Measurements from ENCODE around the gene SLC25A45. TPM values are rescaled to one million over a fixed set of nuclear protein-coding genes. Genes with fewer than 3 reads are reported as not detected.

The SLC25A45 gene
- polyA plus RNA-seq, 2 donors, result 2.4 to 6.0 TPM

- Histone ChIP-seq H3K36me3 (ENCODE audit: control insufficient read depth in 2 of 2, insufficient read depth in 2 of 2, low read length in 1 of 2) (peaks cover 19 to 48% of the 10 kb centered on the region in 2 donors), H3K27me3 (ENCODE audit: control insufficient read depth in 1 of 2, insufficient read depth in 2 of 2, low read length in 2 of 2) (no peaks in the 10 kb centered on the region), H3K4me1 (ENCODE audit: control insufficient read depth in 2 of 2, insufficient read depth in 2 of 2, low read length in 1 of 2) (no peaks in the 10 kb centered on the region), H3K9me3 (ENCODE audit: control insufficient read depth in 2 of 2, insufficient read depth in 1 of 2, low read depth in 1 of 2, low read length in 1 of 2) (no peaks in the 10 kb centered on the region), H3K27ac (ENCODE audit: low read depth in 2 of 2, low read length in 1 of 2) (peak overlapping the region in 1 of 2 donors; percentile 42), H3K4me3 (ENCODE audit: low read depth in 1 of 2, low read length in 2 of 2) (no peak overlapping the region)
- 75 to 77% methylated on average over 13 of the region's 13 CpGs for WGBS, 2 donors
Measured at GRCh38 chr11:65404210-65404609, 21.8 kb upstream of the SLC25A45 start.

GRCh38 chr11:65403607-65404121 lies 21.2 kb upstream of the SLC25A45 start:
- Histone ChIP-seq H3K4me3 (ENCODE audit: low read depth in 1 of 2, low read length in 2 of 2) (no peak overlapping the region), H3K27me3 (ENCODE audit: control insufficient read depth in 1 of 2, insufficient read depth in 2 of 2, low read length in 2 of 2) (no peaks in the 10 kb centered on the region), H3K27ac (ENCODE audit: low read depth in 2 of 2, low read length in 1 of 2) (peak overlapping the region in 1 of 2 donors; percentile 42), H3K4me1 (ENCODE audit: control insufficient read depth in 2 of 2, insufficient read depth in 2 of 2, low read length in 1 of 2) (no peaks in the 10 kb centered on the region), H3K36me3 (ENCODE audit: control insufficient read depth in 2 of 2, insufficient read depth in 2 of 2, low read length in 1 of 2) (peaks cover 19 to 46% of the 10 kb centered on the region in 2 donors), H3K9me3 (ENCODE audit: control insufficient read depth in 2 of 2, insufficient read depth in 1 of 2, low read depth in 1 of 2, low read length in 1 of 2) (no peaks in the 10 kb centered on the region)
- WGBS, 2 donors, result 76 to 77% methylated on average over 10 to 12 of the region's 12 CpGs

GRCh38 chr11:65402790-65403189 lies 20.3 kb upstream of the SLC25A45 start:
- H3K9me3 ChIP-seq (ENCODE audit: control insufficient read depth in 2 of 2, insufficient read depth in 1 of 2, low read depth in 1 of 2, low read length in 1 of 2), result no peaks in the 10 kb centered on the region
- H3K27me3 ChIP-seq (ENCODE audit: control insufficient read depth in 1 of 2, insufficient read depth in 2 of 2, low read length in 2 of 2), result no peaks in the 10 kb centered on the region
- no peaks in the 10 kb centered on the region for H3K4me1 ChIP-seq (ENCODE audit: control insufficient read depth in 2 of 2, insufficient read depth in 2 of 2, low read length in 1 of 2)
- no peak overlapping the region for H3K4me3 ChIP-seq (ENCODE audit: low read depth in 1 of 2, low read length in 2 of 2)
- no peak overlapping the region for H3K27ac ChIP-seq (ENCODE audit: low read depth in 2 of 2, low read length in 1 of 2)
- WGBS, 2 donors, result 82 to 85% methylated on average over 2 of the region's 2 CpGs
- peaks cover 24 to 51% of the 10 kb centered on the region in 2 donors for H3K36me3 ChIP-seq (ENCODE audit: control insufficient read depth in 2 of 2, insufficient read depth in 2 of 2, low read length in 1 of 2)

GRCh38 chr11:65401803-65402248 lies 19.4 kb upstream of the SLC25A45 start:
- 70 to 73% methylated on average over 10 of the region's 10 CpGs for WGBS, 2 donors
- Histone ChIP-seq H3K27ac (ENCODE audit: low read depth in 2 of 2, low read length in 1 of 2) (no peak overlapping the region), H3K27me3 (ENCODE audit: control insufficient read depth in 1 of 2, insufficient read depth in 2 of 2, low read length in 2 of 2) (no peaks in the 10 kb centered on the region), H3K36me3 (ENCODE audit: control insufficient read depth in 2 of 2, insufficient read depth in 2 of 2, low read length in 1 of 2) (peaks cover 24 to 59% of the 10 kb centered on the region in 2 donors), H3K9me3 (ENCODE audit: control insufficient read depth in 2 of 2, insufficient read depth in 1 of 2, low read depth in 1 of 2, low read length in 1 of 2) (no peaks in the 10 kb centered on the region), H3K4me3 (ENCODE audit: low read depth in 1 of 2, low read length in 2 of 2) (no peak overlapping the region), H3K4me1 (ENCODE audit: control insufficient read depth in 2 of 2, insufficient read depth in 2 of 2, low read length in 1 of 2) (no peaks in the 10 kb centered on the region)

- H3K4me3 ChIP-seq (ENCODE audit: low read depth in 1 of 2, low read length in 2 of 2), result no peak overlapping the region
- WGBS, 2 donors, result 77% methylated on average over 13 to 16 of the region's 16 CpGs
- H3K27ac ChIP-seq (ENCODE audit: low read depth in 2 of 2, low read length in 1 of 2), result no peak overlapping the region
- peaks cover 24 to 65% of the 10 kb centered on the region in 2 donors for H3K36me3 ChIP-seq (ENCODE audit: control insufficient read depth in 2 of 2, insufficient read depth in 2 of 2, low read length in 1 of 2)
- no peaks in the 10 kb centered on the region for H3K4me1 ChIP-seq (ENCODE audit: control insufficient read depth in 2 of 2, insufficient read depth in 2 of 2, low read length in 1 of 2)
- H3K27me3 ChIP-seq (ENCODE audit: control insufficient read depth in 1 of 2, insufficient read depth in 2 of 2, low read length in 2 of 2), result no peaks in the 10 kb centered on the region
- H3K9me3 ChIP-seq (ENCODE audit: control insufficient read depth in 2 of 2, insufficient read depth in 1 of 2, low read depth in 1 of 2, low read length in 1 of 2), result no peaks in the 10 kb centered on the region
Measured at GRCh38 chr11:65401073-65401802, 18.8 kb upstream of the SLC25A45 start.

GRCh38 chr11:65400307-65401072 lies 18.0 kb upstream of the SLC25A45 start:
- Histone ChIP-seq H3K9me3 (ENCODE audit: control insufficient read depth in 2 of 2, insufficient read depth in 1 of 2, low read depth in 1 of 2, low read length in 1 of 2) (no peaks in the 10 kb centered on the region), H3K27me3 (ENCODE audit: control insufficient read depth in 1 of 2, insufficient read depth in 2 of 2, low read length in 2 of 2) (no peaks in the 10 kb centered on the region), H3K27ac (ENCODE audit: low read depth in 2 of 2, low read length in 1 of 2) (no peak overlapping the region), H3K4me3 (ENCODE audit: low read depth in 1 of 2, low read length in 2 of 2) (no peak overlapping the region), H3K36me3 (ENCODE audit: control insufficient read depth in 2 of 2, insufficient read depth in 2 of 2, low read length in 1 of 2) (peaks cover 24 to 68% of the 10 kb centered on the region in 2 donors), H3K4me1 (ENCODE audit: control insufficient read depth in 2 of 2, insufficient read depth in 2 of 2, low read length in 1 of 2) (no peaks in the 10 kb centered on the region)
- 73 to 82% methylated on average over 17 of the region's 17 CpGs for WGBS, 2 donors

GRCh38 chr11:65399845-65400244 lies 17.4 kb upstream of the SLC25A45 start:
- Histone ChIP-seq H3K27me3 (ENCODE audit: control insufficient read depth in 1 of 2, insufficient read depth in 2 of 2, low read length in 2 of 2) (no peaks in the 10 kb centered on the region), H3K27ac (ENCODE audit: low read depth in 2 of 2, low read length in 1 of 2) (no peak overlapping the region), H3K9me3 (ENCODE audit: control insufficient read depth in 2 of 2, insufficient read depth in 1 of 2, low read depth in 1 of 2, low read length in 1 of 2) (no peaks in the 10 kb centered on the region), H3K4me1 (ENCODE audit: control insufficient read depth in 2 of 2, insufficient read depth in 2 of 2, low read length in 1 of 2) (no peaks in the 10 kb centered on the region), H3K36me3 (ENCODE audit: control insufficient read depth in 2 of 2, insufficient read depth in 2 of 2, low read length in 1 of 2) (peaks cover 21 to 64% of the 10 kb centered on the region in 2 donors), H3K4me3 (ENCODE audit: low read depth in 1 of 2, low read length in 2 of 2) (no peak overlapping the region)
- WGBS, 2 donors, result 93 to 94% methylated on average over 10 of the region's 10 CpGs

- Histone ChIP-seq H3K4me3 (ENCODE audit: low read depth in 1 of 2, low read length in 2 of 2) (no peak overlapping the region), H3K27me3 (ENCODE audit: control insufficient read depth in 1 of 2, insufficient read depth in 2 of 2, low read length in 2 of 2) (no peaks in the 10 kb centered on the region), H3K4me1 (ENCODE audit: control insufficient read depth in 2 of 2, insufficient read depth in 2 of 2, low read length in 1 of 2) (no peaks in the 10 kb centered on the region), H3K36me3 (ENCODE audit: control insufficient read depth in 2 of 2, insufficient read depth in 2 of 2, low read length in 1 of 2) (peaks cover 19 to 62% of the 10 kb centered on the region in 2 donors), H3K27ac (ENCODE audit: low read depth in 2 of 2, low read length in 1 of 2) (no peak overlapping the region), H3K9me3 (ENCODE audit: control insufficient read depth in 2 of 2, insufficient read depth in 1 of 2, low read depth in 1 of 2, low read length in 1 of 2) (no peaks in the 10 kb centered on the region)
- 89 to 92% methylated on average over 13 of the region's 13 CpGs for WGBS, 2 donors
Measured at GRCh38 chr11:65399249-65399648, 16.8 kb upstream of the SLC25A45 start.

GRCh38 chr11:65398362-65398910 lies 16.0 kb upstream of the SLC25A45 start:
- no peaks in the 10 kb centered on the region for H3K4me1 ChIP-seq (ENCODE audit: control insufficient read depth in 2 of 2, insufficient read depth in 2 of 2, low read length in 1 of 2)
- H3K4me3 ChIP-seq (ENCODE audit: low read depth in 1 of 2, low read length in 2 of 2), result no peak overlapping the region
- peaks cover 16 to 63% of the 10 kb centered on the region in 2 donors for H3K36me3 ChIP-seq (ENCODE audit: control insufficient read depth in 2 of 2, insufficient read depth in 2 of 2, low read length in 1 of 2)
- 85 to 87% methylated on average over 16 of the region's 16 CpGs for WGBS, 2 donors
- no peaks in the 10 kb centered on the region for H3K9me3 ChIP-seq (ENCODE audit: control insufficient read depth in 2 of 2, insufficient read depth in 1 of 2, low read depth in 1 of 2, low read length in 1 of 2)
- H3K27ac ChIP-seq (ENCODE audit: low read depth in 2 of 2, low read length in 1 of 2), result no peak overlapping the region
- H3K27me3 ChIP-seq (ENCODE audit: control insufficient read depth in 1 of 2, insufficient read depth in 2 of 2, low read length in 2 of 2), result no peaks in the 10 kb centered on the region
